Tibial nerve (tissue), 4 donors: Measurements from ENCODE around the gene HECW1. TPM values are rescaled to one million over a fixed set of nuclear protein-coding genes. Genes with fewer than 3 reads are reported as not detected.

Source experiments
- DNase-seq, 2 donors: peaks; one replicate each; pipeline ENCODE4 v3.0.0-alpha.2; 2019; ENCODE audit warnings: low spot score in 2 of 2
- H3K27ac ChIP-seq, 4 donors: fragments of 200-600 bp; sonication (generic) in 3 of 4; one replicate each; pipeline ENCODE4 v1.5.1; 2017 to 2019; ENCODE audit warnings: mild to moderate bottlenecking in 1 of 4
- H3K27me3 ChIP-seq, 2 donors: fragments of 200-600 bp; sonication (generic) in 1 of 2; one replicate each; pipeline versions ENCODE4 v1.5.1 to v1.6.0; 2017 to 2019
- H3K36me3 ChIP-seq, 3 donors: fragments of 200-600 bp; sonication (generic); one replicate each; pipeline ENCODE4 v1.5.1; 2018 to 2019
- H3K4me1 ChIP-seq, 4 donors: fragments of 200-600 bp; sonication (generic) in 3 of 4; one replicate each; pipeline ENCODE4 v1.5.1; 2017 to 2019
- H3K4me3 ChIP-seq, 4 donors: fragments of 200-600 bp; sonication (generic) in 3 of 4; one replicate each; pipeline ENCODE4 v1.5.1; 2017 to 2019; ENCODE audit warnings: mild to moderate bottlenecking in 1 of 4, moderate library complexity in 1 of 4
- H3K9me3 ChIP-seq, 4 donors: fragments of 200-600 bp; sonication (generic) in 3 of 4; one replicate each; pipeline ENCODE4 v1.5.1; 2017 to 2019
- EP300 ChIP-seq, 2 donors: sonication (generic); formaldehyde crosslinking; IDR thresholded peaks; one replicate each; pipeline ENCODE4 v1.6.1; 2017; ENCODE audit warnings: antibody characterized with exemption in 2 of 2, mild to moderate bottlenecking in 1 of 2
- POLR2A ChIP-seq, 2 donors: fragments of 450-650 bp; IDR thresholded peaks; one replicate each; pipeline ENCODE4 v1.6.1; 2017; ENCODE audit warnings: antibody characterized with exemption in 2 of 2, mild to moderate bottlenecking in 2 of 2, moderate library complexity in 2 of 2
- WGBS, 2 donors: methylation state at CpG; one replicate each; pipeline ENCODE4 v1.1.5; 2018; 5-methylcytosine and 5-hydroxymethylcytosine counted together
- total RNA-seq, 4 donors: library from RNA; depleted of rRNA; stranded (reverse); fragments of >200 nt; gene quantifications; one replicate each; pipeline ENCODE4 v1.1.0, GENCODE V29; 2016
- TF ChIP-seq, protein P1 (sequence below), 5 experiments: fragments of 200-600 bp in 3 of 5; fragments of 450-650 bp in 2 of 5; sonication (generic) in 3 of 5; IDR thresholded peaks; one replicate each; pipeline ENCODE4 v1.5.1; 2016 to 2019; ENCODE audit warnings: antibody characterized with exemption in 5 of 5, mild to moderate bottlenecking in 3 of 5, moderate library complexity in 2 of 5

Gene HECW1
- total RNA-seq, 4 donors from 2014 or later: 3.6 to 10.9 (median 6.5) TPM

DNA sequence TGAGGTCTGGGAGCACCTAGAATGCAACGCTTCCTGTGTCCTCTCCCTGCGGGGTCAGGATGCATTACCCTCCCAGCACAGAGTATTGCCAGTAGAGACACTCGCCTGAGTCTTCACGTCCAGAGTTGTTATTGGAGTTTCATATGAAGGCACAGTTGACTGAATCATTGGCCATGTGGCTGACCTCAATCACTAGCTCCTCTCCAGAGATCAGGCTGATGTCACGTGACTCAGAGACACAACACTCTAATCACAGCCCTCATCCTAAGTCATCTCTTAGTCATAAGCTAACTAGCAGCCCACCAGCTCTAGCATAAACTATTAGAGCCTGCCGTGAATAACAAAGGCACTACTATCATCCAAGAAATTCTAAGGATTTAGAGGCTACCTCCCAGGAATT is 107.8 kb downstream of the HECW1 start:
- no peak for DNase-seq
- 78 to 82% methylated on average over 6 of the region's 6 CpGs for WGBS, 2 donors

DNA sequence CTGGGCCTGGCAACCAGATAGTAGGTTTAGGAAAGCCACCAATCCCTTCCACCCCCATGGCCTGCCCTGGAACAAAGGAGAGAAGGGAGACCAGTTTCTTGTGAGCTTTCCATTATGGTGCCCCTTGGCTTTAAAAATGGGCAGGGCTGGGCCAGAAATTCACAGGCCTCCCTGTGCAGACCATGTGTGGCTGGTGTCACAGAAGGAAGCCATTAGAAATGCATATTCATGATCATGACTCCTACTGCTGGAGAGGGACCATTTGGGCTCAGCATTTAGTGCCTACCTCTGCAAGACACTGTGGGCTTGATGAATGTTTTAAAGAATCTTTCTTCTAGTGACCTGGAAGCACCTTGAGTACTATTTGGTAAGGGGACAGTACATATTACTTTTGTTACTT is 108.3 kb downstream of the HECW1 start:
- no peak overlapping the region for H3K27ac ChIP-seq
- H3K9me3 ChIP-seq: no peaks in the 10 kb centered on the region
- TF ChIP-seq POLR2A (IDR thresholded peaks at IDR 0.05): no peak
- TF ChIP-seq, protein P1, sequence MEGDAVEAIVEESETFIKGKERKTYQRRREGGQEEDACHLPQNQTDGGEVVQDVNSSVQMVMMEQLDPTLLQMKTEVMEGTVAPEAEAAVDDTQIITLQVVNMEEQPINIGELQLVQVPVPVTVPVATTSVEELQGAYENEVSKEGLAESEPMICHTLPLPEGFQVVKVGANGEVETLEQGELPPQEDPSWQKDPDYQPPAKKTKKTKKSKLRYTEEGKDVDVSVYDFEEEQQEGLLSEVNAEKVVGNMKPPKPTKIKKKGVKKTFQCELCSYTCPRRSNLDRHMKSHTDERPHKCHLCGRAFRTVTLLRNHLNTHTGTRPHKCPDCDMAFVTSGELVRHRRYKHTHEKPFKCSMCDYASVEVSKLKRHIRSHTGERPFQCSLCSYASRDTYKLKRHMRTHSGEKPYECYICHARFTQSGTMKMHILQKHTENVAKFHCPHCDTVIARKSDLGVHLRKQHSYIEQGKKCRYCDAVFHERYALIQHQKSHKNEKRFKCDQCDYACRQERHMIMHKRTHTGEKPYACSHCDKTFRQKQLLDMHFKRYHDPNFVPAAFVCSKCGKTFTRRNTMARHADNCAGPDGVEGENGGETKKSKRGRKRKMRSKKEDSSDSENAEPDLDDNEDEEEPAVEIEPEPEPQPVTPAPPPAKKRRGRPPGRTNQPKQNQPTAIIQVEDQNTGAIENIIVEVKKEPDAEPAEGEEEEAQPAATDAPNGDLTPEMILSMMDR (IDR thresholded peaks at IDR 0.05): no peak
- no peak for TF ChIP-seq EP300 (IDR thresholded peaks at IDR 0.05)
- H3K27me3 ChIP-seq: no peaks in the 10 kb centered on the region
- no peak overlapping the region for H3K4me3 ChIP-seq
- no peak for DNase-seq
- H3K4me1 ChIP-seq: no peaks in the 10 kb centered on the region
- H3K36me3 ChIP-seq: no peaks in the 10 kb centered on the region

More for the DNA sequence above, 107.8 kb downstream of the HECW1 start:
- no peaks in the 10 kb centered on the region for H3K36me3 ChIP-seq
- no peaks in the 10 kb centered on the region for H3K27me3 ChIP-seq
- no peaks in the 10 kb centered on the region for H3K9me3 ChIP-seq
- H3K4me1 ChIP-seq: no peaks in the 10 kb centered on the region
- H3K27ac ChIP-seq: no peak overlapping the region
- no peak for TF ChIP-seq EP300 (IDR thresholded peaks at IDR 0.05)
- TF ChIP-seq, protein P1 (IDR thresholded peaks at IDR 0.05): no peak
- no peak for TF ChIP-seq POLR2A (IDR thresholded peaks at IDR 0.05)
- no peak overlapping the region for H3K4me3 ChIP-seq

DNA sequence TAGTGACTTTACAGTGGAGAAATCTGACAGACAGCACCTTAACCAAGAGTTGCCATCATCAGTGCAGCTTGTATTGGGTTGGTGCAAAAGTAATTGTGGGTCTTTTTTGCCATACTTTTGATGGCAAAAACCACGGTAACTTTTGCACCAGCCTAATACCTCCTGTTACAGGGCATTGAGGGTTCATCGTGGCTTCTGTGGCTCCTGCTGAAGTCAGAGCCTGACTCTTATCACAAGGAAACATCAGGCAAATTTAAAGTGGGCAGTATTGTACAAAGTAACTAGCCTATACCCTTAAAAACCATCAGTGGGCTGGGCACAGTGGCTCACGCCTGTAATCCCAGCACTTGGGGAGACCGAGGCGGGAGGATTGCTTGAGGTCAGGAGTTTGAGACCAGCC is 117.4 kb downstream of the HECW1 start:
- H3K27ac ChIP-seq: no peak overlapping the region
- no peak for DNase-seq
- H3K4me3 ChIP-seq: no peak overlapping the region
- WGBS, 2 donors: 75 to 86% methylated on average over 5 of the region's 5 CpGs
- no peaks in the 10 kb centered on the region for H3K36me3 ChIP-seq
- TF ChIP-seq EP300 (IDR thresholded peaks at IDR 0.05) (no peak), POLR2A (IDR thresholded peaks at IDR 0.05) (no peak)
- TF ChIP-seq, protein P1 (IDR thresholded peaks at IDR 0.05): no peak
- H3K9me3 ChIP-seq: no peaks in the 10 kb centered on the region
- no peaks in the 10 kb centered on the region for H3K27me3 ChIP-seq
- no peaks in the 10 kb centered on the region for H3K4me1 ChIP-seq

DNA sequence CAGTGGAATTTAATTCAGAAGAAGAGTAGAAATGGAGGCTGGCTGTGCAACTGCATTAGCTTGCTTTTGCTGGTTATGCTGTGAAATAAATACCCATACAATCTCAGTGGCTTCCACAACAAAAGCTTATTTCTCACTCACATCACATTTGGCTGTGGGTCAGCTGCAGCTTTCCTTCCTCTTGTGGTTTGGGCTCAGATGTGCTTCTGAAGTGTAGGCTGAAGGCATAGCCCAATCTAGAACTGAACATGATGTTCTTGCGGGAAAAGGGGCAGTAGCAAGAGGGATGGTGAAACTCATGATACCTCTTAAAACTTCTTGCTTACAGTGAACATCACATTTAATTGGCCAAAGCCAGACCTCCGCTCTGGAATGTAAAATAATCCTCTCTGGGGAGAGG is 119.9 kb downstream of the HECW1 start:
- H3K4me1 ChIP-seq: no peaks in the 10 kb centered on the region
- H3K36me3 ChIP-seq: no peaks in the 10 kb centered on the region
- 73 to 89% methylated on average over 2 of the region's 2 CpGs for WGBS, 2 donors
- TF ChIP-seq EP300 (IDR thresholded peaks at IDR 0.05): no peak
- TF ChIP-seq, protein P1 (IDR thresholded peaks at IDR 0.05): no peak
- no peak for TF ChIP-seq POLR2A (IDR thresholded peaks at IDR 0.05)
- H3K27me3 ChIP-seq: no peaks in the 10 kb centered on the region
- no peak for DNase-seq
- H3K9me3 ChIP-seq: no peaks in the 10 kb centered on the region
- H3K4me3 ChIP-seq: no peak overlapping the region
- no peak overlapping the region for H3K27ac ChIP-seq

DNA sequence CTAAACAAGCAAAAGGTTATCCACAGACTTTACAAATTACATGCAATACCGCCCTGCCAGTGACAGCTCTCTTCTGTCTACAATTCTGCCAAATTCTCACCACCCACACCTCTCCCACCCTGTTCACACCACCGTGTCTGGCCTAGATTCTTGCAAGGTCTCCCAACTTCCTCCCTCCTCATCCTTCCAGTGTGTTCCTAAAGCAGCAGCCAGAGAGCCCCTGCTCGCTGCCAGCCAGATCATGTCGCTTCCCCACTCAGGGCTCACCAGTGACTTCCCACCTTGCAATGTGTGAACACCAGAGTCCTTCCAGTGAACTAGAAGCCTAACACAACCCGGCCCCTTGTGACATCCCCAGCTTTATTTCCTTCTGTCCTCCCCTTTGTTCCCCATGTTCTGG is 121.6 kb downstream of the HECW1 start:
- Histone ChIP-seq H3K4me3 (no peak overlapping the region), H3K27ac (no peak overlapping the region), H3K9me3 (no peaks in the 10 kb centered on the region), H3K27me3 (no peaks in the 10 kb centered on the region), H3K36me3 (no peaks in the 10 kb centered on the region), H3K4me1 (no peaks in the 10 kb centered on the region)
- 63 to 65% methylated on average over 5 of the region's 5 CpGs for WGBS, 2 donors
- TF ChIP-seq EP300 (IDR thresholded peaks at IDR 0.05): no peak
- TF ChIP-seq POLR2A (IDR thresholded peaks at IDR 0.05): no peak
- TF ChIP-seq, protein P1 (IDR thresholded peaks at IDR 0.05): no peak
- DNase-seq: no peak
